OCI-LY7 (cell line): ENCODE data around the gene CCDC57. TPM values are rescaled to one million over a fixed set of nuclear protein-coding genes. Genes with fewer than 3 reads are reported as not detected.

Experiments used
- BruUV-seq: library from RNA; stranded (reverse); fragments of 400-500 nt; replicated peaks from 2 replicates; lab custom pipeline; 2021; lab: Mats Ljungman, UMichigan
- CTCF ChIA-PET: fragments of 300-600 bp; sonication (Branson Sonifier 250); formaldehyde crosslinking; loops from one replicate; lab custom pipeline; 2022; ENCODE audit warnings: antibody characterized with exemption; ENCODE audit not compliant: unreplicated experiment; lab: Charles Lee
- POLR2A ChIA-PET: fragments of 300-600 bp; sonication (Branson Sonifier 250); formaldehyde crosslinking; loops from one replicate; lab custom pipeline; 2022; ENCODE audit warnings: antibody characterized with exemption; lab: Charles Lee
- DNase-seq: peaks from one replicate; pipeline ENCODE4 v3.0.0-alpha.2; 2015; ENCODE audit warnings: low spot score
- H2AFZ ChIP-seq: fragments of 200-600 bp; sonication (generic), shearing (Covaris generic); 2 replicates; pipeline ENCODE4 v1.6.1; 2014; ENCODE audit warnings: mild to moderate bottlenecking, antibody characterized with exemption, low read length, moderate library complexity
- H3K27ac ChIP-seq: fragments of 200-600 bp; sonication (generic); 2 replicates; pipeline ENCODE4 v1.5.1; 2014; ENCODE audit warnings: mixed run types, low read depth, mild to moderate bottlenecking, moderate library complexity, low read length, inconsistent platforms; ENCODE audit not compliant: poor library complexity, severe bottlenecking
- H3K36me3 ChIP-seq: fragments of 200-600 bp; sonication (generic); 2 replicates; pipeline ENCODE4 v1.6.1; 2014; ENCODE audit warnings: mild to moderate bottlenecking, antibody characterized with exemption, low read length, moderate library complexity, mixed read lengths; ENCODE audit not compliant: insufficient read depth
- H3K4me1 ChIP-seq: fragments of 200-600 bp; sonication (generic); 2 replicates; pipeline ENCODE4 v1.5.1; 2014; ENCODE audit warnings: mild to moderate bottlenecking, low read length; ENCODE audit not compliant: insufficient read depth, poor library complexity, severe bottlenecking
- H3K4me2 ChIP-seq: fragments of 200-600 bp; sonication (generic); 2 replicates; pipeline ENCODE4 v1.6.1; 2014; ENCODE audit warnings: mild to moderate bottlenecking, low read length
- H3K4me3 ChIP-seq: fragments of 200-600 bp; sonication (generic); 2 replicates; pipeline ENCODE4 v1.5.1; 2014; ENCODE audit warnings: mild to moderate bottlenecking, low read depth, low read length; ENCODE audit not compliant: poor library complexity, severe bottlenecking
- H3K79me2 ChIP-seq: fragments of 200-600 bp; sonication (generic); 2 replicates; pipeline ENCODE4 v1.6.1; 2016; ENCODE audit warnings: low read depth, mild to moderate bottlenecking, low read length, moderate library complexity, mixed read lengths; ENCODE audit not compliant: insufficient read depth
- H3K9me2 ChIP-seq: fragments of 200-600 bp; sonication (generic); 2 replicates; pipeline ENCODE4 v1.6.1; 2016; ENCODE audit warnings: mild to moderate bottlenecking, low read length, mixed read lengths; ENCODE audit not compliant: insufficient read depth
- H3K9me3 ChIP-seq: fragments of 200-600 bp; sonication (generic); 2 replicates; pipeline ENCODE4 v1.6.1; 2014; ENCODE audit warnings: mild to moderate bottlenecking, mixed run types, low read length, mixed read lengths
- H4K20me1 ChIP-seq: fragments of 200-600 bp; sonication (generic); 2 replicates; pipeline ENCODE4 v1.6.1; 2014; ENCODE audit warnings: mild to moderate bottlenecking, antibody characterized with exemption, low read length, moderate library complexity, mixed read lengths; ENCODE audit not compliant: insufficient read depth
- CTCF ChIP-seq: fragments of 200-600 bp; sonication (generic); conservative IDR thresholded peaks from 2 replicates; pipeline ENCODE4 v1.5.1; 2014; ENCODE audit warnings: mild to moderate bottlenecking, antibody characterized with exemption, low read length, moderate library complexity, mixed read lengths
- EZH2phosphoT487 ChIP-seq: fragments of 200-600 bp; sonication (generic); IDR thresholded peaks from 2 replicates; pipeline ENCODE4 v1.6.1; 2018; ENCODE audit warnings: low read depth, borderline replicate concordance, mild to moderate bottlenecking, mixed run types, antibody characterized with exemption, low read length, moderate library complexity, mixed read lengths
- intact Hi-C: fragments of 100-400 bp; cut with micrococcal nuclease; formaldehyde crosslinking; loops from one replicate; pipeline ENCODE4 v1.10.0; 2022; ENCODE audit not compliant: unreplicated experiment
- total RNA-seq, 2 experiments: library from RNA; depleted of rRNA in 1 of 2; stranded (reverse); fragments of >200 nt in 1 of 2; shearing (Covaris generic) in 1 of 2; gene quantifications; 2 replicates each; pipeline ENCODE4 v1.2.3, GENCODE V29; 2014 to 2022

The CCDC57 gene
- total RNA-seq, 2 experiments from 2014 or later = 34.5 to 58.7 TPM

- ChIA-PET POLR2A (no interaction called here), CTCF (no interaction called here)
- Histone ChIP-seq H3K4me3 (no peak overlapping the region), H4K20me1 (no peaks in the 10 kb centered on the region), H3K4me1 (no peaks in the 10 kb centered on the region), H3K79me2 (no peaks in the 10 kb centered on the region), H3K27ac (no peak overlapping the region), H3K9me3 (0 out of 2 replicates have a peak, but pooled peaks cover 5% of the 10 kb centered on the region), H3K36me3 (peaks cover 5% of the 10 kb centered on the region), H3K9me2 (no peaks in the 10 kb centered on the region), H3K4me2 (no peak overlapping the region), H2AFZ (no peak overlapping the region)
- no peak for DNase-seq
- intact Hi-C loops = no loop called here
- TF ChIP-seq EZH2phosphoT487 (no peak), CTCF (no peak)
- BruUV-seq = no TSS peak
These were observed 63.6 kb downstream of the CCDC57 start for GRCh38 chr17:82148997-82149396.

- POLR2A ChIA-PET = no interaction called here
- H3K27ac ChIP-seq = no peak overlapping the region
- no peak overlapping the region for H2AFZ ChIP-seq
- no peak for TF ChIP-seq EZH2phosphoT487
- TF ChIP-seq CTCF = no peak
- no TSS peak for BruUV-seq
- no peak overlapping the region for H3K4me3 ChIP-seq
- no peaks in the 10 kb centered on the region for H3K4me1 ChIP-seq
- H3K9me2 ChIP-seq = no peaks in the 10 kb centered on the region
- no peaks in the 10 kb centered on the region for H3K79me2 ChIP-seq
- H3K36me3 ChIP-seq = peaks cover 5% of the 10 kb centered on the region
- no peaks in the 10 kb centered on the region for H4K20me1 ChIP-seq
- no peak for DNase-seq
- H3K4me2 ChIP-seq = no peak overlapping the region
- CTCF ChIA-PET = no interaction called here
- 0 out of 2 replicates have a peak, but pooled peaks cover 5% of the 10 kb centered on the region for H3K9me3 ChIP-seq
- intact Hi-C loops = no loop called here
These were observed 64.6 kb downstream of the CCDC57 start for GRCh38 chr17:82148011-82148410.

GRCh38 chr17:82146663-82147654, 65.7 kb downstream of the CCDC57 start:
- Histone ChIP-seq H2AFZ (no peak overlapping the region), H3K4me3 (no peak overlapping the region), H3K4me1 (no peaks in the 10 kb centered on the region), H3K36me3 (peaks cover 5% of the 10 kb centered on the region), H3K9me2 (no peaks in the 10 kb centered on the region), H3K9me3 (0 out of 2 replicates have a peak, but pooled peaks cover 5% of the 10 kb centered on the region), H3K4me2 (no peak overlapping the region), H3K27ac (no peak overlapping the region), H4K20me1 (no peaks in the 10 kb centered on the region), H3K79me2 (no peaks in the 10 kb centered on the region)
- no peak for DNase-seq
- no TSS peak for BruUV-seq
- ChIA-PET CTCF (no interaction called here), POLR2A (no interaction called here)
- intact Hi-C loops = no loop called here
- TF ChIP-seq EZH2phosphoT487 = no peak
- TF ChIP-seq CTCF = no peak
